Measurements from ENCODE around the gene NEK2.

DNA sequence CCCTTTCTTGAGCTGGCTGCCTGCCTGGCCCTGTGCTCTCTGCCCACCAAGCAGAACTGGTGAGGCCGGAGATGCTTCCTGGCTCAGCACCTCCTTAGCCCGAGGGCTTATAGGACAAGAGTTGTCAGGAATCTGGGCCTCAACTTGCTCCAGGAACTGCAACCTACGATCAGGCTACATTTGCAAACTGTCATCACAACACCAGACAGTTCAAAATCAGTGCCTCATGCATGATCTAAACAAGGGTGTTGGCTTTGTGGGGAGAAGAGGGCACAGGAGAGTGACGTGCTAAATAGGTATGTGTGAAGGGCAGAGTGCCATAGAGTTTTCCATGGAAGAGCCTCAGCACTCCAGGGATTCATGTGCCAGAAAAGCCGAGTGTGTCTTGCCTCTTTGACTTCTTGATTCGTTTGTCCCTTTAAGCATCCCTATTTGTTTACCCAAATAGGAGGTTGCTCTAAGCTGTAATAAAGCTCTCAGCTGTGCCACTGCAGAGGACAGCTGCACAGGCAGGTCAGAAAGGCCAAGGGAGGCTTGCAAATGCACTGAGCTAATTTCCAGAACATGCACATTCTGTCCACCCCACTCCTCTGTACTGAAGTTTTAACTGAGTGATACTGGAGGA is 30.2 kb upstream of the NEK2 start:
- TF ChIP-seq, protein P1, sequence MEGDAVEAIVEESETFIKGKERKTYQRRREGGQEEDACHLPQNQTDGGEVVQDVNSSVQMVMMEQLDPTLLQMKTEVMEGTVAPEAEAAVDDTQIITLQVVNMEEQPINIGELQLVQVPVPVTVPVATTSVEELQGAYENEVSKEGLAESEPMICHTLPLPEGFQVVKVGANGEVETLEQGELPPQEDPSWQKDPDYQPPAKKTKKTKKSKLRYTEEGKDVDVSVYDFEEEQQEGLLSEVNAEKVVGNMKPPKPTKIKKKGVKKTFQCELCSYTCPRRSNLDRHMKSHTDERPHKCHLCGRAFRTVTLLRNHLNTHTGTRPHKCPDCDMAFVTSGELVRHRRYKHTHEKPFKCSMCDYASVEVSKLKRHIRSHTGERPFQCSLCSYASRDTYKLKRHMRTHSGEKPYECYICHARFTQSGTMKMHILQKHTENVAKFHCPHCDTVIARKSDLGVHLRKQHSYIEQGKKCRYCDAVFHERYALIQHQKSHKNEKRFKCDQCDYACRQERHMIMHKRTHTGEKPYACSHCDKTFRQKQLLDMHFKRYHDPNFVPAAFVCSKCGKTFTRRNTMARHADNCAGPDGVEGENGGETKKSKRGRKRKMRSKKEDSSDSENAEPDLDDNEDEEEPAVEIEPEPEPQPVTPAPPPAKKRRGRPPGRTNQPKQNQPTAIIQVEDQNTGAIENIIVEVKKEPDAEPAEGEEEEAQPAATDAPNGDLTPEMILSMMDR (IDR thresholded peaks at IDR 0.05): no peak
- no peak for TF ChIP-seq POLR2A (IDR thresholded peaks at IDR 0.05)
